ENCODE results near the gene MXRA5. TPM values are rescaled to one million over a fixed set of nuclear protein-coding genes. Genes with fewer than 3 reads are reported as not detected.
A peak's percentile ranks its signal among the peaks of the same experiment; 100 is the strongest.
"Not testable (repeated sequence)": the region's sequence is repeated elsewhere in the genome, so short reads cannot be mapped to it uniquely, and the experiment has no call there.

The MXRA5 gene
- total RNA-seq, 1 donor from 2014 or later, result 188 TPM

DNA sequence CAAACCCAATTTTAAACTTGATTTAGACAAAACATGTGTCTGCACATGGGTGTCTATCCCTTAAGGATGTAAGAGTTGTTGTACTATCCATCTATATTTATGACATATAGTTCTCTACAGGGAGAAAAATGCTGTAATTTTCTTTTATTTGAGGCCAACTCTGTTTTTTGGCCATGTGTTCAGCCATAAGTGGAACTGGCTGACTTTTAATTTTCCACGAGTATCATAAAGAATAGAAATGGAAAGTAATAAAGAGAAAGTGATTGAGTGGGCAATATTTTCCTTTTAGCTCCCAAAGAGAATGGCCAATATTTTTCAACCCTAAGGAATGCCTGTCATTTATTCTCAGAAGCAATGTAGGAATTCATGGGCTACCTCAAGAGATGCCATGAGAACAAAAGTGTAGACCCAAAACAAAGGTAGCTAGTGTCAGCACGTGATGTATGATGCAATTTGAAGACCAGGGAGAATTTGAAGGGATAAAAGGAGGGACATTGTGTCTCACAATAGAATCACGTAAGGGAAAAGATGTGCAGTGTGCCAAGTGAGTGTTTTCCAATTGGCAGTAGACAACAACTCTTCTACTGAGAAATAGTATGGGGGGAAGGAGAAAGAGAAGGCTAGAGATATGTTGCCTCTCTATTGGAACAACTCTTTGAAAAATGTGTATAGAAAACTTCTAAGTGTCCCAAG, 27.8 kb upstream of the MXRA5 start:
- no peak overlapping the region for H3K27ac Mint-ChIP-seq (ENCODE audit: unreplicated experiment)
- H3K4me3 Mint-ChIP-seq (ENCODE audit: unreplicated experiment), result no peak overlapping the region
- no peaks in the 10 kb centered on the region for H3K9me3 Mint-ChIP-seq (ENCODE audit: unreplicated experiment)
- TF ChIP-seq, protein P1, sequence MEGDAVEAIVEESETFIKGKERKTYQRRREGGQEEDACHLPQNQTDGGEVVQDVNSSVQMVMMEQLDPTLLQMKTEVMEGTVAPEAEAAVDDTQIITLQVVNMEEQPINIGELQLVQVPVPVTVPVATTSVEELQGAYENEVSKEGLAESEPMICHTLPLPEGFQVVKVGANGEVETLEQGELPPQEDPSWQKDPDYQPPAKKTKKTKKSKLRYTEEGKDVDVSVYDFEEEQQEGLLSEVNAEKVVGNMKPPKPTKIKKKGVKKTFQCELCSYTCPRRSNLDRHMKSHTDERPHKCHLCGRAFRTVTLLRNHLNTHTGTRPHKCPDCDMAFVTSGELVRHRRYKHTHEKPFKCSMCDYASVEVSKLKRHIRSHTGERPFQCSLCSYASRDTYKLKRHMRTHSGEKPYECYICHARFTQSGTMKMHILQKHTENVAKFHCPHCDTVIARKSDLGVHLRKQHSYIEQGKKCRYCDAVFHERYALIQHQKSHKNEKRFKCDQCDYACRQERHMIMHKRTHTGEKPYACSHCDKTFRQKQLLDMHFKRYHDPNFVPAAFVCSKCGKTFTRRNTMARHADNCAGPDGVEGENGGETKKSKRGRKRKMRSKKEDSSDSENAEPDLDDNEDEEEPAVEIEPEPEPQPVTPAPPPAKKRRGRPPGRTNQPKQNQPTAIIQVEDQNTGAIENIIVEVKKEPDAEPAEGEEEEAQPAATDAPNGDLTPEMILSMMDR (IDR thresholded peaks at IDR 0.05), result no peak
- no peak for DNase-seq (ENCODE audit: extremely low spot score, unreplicated experiment)
- no peaks in the 10 kb centered on the region for H3K36me3 Mint-ChIP-seq (ENCODE audit: unreplicated experiment)
- H3K27me3 Mint-ChIP-seq (ENCODE audit: unreplicated experiment), result no peaks in the 10 kb centered on the region
- H3K4me1 Mint-ChIP-seq (ENCODE audit: unreplicated experiment), result peaks cover 21% of the 10 kb centered on the region

DNA sequence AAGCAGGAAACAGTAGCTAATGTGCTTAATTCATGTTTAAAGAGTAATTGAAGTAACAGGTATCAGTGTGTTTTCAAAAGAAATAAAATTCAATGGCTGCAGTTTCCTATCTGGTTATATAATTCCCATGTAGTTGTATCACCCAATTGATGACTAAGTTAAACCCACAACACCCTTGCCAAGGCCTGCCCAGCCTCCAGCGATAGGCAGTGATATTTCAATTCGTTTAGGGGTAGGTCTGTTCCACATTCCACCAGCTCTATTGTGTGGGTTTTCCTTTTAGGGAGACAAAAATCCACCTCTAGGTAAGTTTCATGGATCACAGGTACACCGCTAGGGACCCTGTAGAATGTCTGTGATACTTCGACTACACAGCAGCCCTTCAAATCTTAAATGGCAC, 24.7 kb upstream of the MXRA5 start:
- no peak overlapping the region for H3K4me3 Mint-ChIP-seq (ENCODE audit: unreplicated experiment)
- no peaks in the 10 kb centered on the region for H3K27me3 Mint-ChIP-seq (ENCODE audit: unreplicated experiment)
- H3K27ac Mint-ChIP-seq (ENCODE audit: unreplicated experiment), result no peak overlapping the region
- peaks cover 4% of the 10 kb centered on the region for H3K4me1 Mint-ChIP-seq (ENCODE audit: unreplicated experiment)
- TF ChIP-seq, protein P1 (IDR thresholded peaks at IDR 0.05), result no peak
- no peaks in the 10 kb centered on the region for H3K9me3 Mint-ChIP-seq (ENCODE audit: unreplicated experiment)
- no peak for DNase-seq (ENCODE audit: extremely low spot score, unreplicated experiment)
- no peaks in the 10 kb centered on the region for H3K36me3 Mint-ChIP-seq (ENCODE audit: unreplicated experiment)

DNA sequence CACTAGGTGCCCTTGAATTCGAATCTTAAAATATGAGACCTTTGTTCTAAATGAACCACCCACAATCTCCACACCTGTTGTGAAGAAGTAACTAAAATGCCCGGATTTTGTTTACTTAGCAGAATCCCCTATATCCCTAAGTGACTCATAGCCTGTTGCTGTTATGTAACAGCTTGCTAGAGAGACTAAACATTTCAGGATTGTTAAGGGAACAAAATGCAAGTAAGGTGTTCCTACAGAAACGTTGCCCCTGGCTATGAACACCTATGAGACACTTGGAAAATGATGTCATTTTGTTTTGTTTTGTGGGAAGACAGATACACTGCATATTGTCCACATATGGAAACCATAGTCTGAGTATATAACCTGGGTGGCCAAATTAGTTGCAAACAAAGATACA, 24.2 kb upstream of the MXRA5 start:
- Mint-ChIP-seq H3K9me3 (ENCODE audit: unreplicated experiment) (no peaks in the 10 kb centered on the region), H3K27ac (ENCODE audit: unreplicated experiment) (no peak overlapping the region), H3K36me3 (ENCODE audit: unreplicated experiment) (no peaks in the 10 kb centered on the region), H3K27me3 (ENCODE audit: unreplicated experiment) (no peaks in the 10 kb centered on the region), H3K4me3 (ENCODE audit: unreplicated experiment) (no peak overlapping the region), H3K4me1 (ENCODE audit: unreplicated experiment) (peaks cover under 1% of the 10 kb centered on the region)
- DNase-seq (ENCODE audit: extremely low spot score, unreplicated experiment), result no peak
- TF ChIP-seq, protein P1 (IDR thresholded peaks at IDR 0.05), result no peak

DNA sequence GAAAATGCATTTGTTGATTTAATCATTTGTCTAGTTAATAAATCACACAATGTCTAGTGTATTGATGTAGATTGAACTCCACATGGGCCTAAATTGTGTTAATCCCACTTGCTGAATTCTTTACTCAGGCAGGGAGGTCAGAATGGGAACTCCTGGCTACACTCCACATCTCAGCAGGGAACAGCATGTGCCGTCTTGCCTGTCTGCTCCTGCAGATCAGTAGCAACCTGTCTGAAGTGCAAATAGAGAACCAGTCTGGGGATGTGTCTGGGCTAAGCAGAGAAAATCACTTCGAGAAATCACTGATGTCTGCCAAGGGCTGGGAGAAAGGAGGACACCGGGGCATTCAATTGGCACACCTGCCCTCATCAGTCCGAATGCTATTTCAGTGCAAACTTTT, 16.5 kb upstream of the MXRA5 start:
- Mint-ChIP-seq H3K36me3 (ENCODE audit: unreplicated experiment) (no peaks in the 10 kb centered on the region), H3K27me3 (ENCODE audit: unreplicated experiment) (no peaks in the 10 kb centered on the region), H3K27ac (ENCODE audit: unreplicated experiment) (no peak overlapping the region), H3K9me3 (ENCODE audit: unreplicated experiment) (no peaks in the 10 kb centered on the region), H3K4me3 (ENCODE audit: unreplicated experiment) (no peak overlapping the region), H3K4me1 (ENCODE audit: unreplicated experiment) (peaks cover 14% of the 10 kb centered on the region)
- TF ChIP-seq, protein P1 (IDR thresholded peaks at IDR 0.05), result no peak
- peak; percentile 49 for DNase-seq (ENCODE audit: extremely low spot score, unreplicated experiment)

DNA sequence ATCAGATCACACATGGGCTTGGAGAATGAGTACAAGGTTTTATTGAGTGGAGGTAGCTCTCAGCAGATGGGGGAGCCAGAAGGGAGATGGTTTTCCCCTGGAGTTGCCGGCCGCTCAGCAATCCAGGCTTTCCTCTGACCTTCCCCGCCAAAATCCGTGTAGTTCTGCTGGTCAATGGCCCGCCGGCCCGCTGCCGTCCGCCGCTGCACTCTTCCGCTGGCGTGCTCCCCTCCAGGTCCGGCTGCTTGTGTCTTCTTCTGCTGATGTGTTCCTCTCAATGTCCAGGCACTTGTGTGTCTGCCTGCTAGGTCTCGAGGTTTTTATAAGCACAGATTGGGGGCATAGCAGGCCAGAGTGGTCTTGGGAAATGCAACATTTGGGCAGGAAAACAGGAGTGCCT, 14.4 kb upstream of the MXRA5 start:
- DNase-seq (ENCODE audit: extremely low spot score, unreplicated experiment), result peak; percentile 78
- H3K4me1 Mint-ChIP-seq (ENCODE audit: unreplicated experiment), result peaks cover 14% of the 10 kb centered on the region
- no peaks in the 10 kb centered on the region for H3K27me3 Mint-ChIP-seq (ENCODE audit: unreplicated experiment)
- H3K9me3 Mint-ChIP-seq (ENCODE audit: unreplicated experiment), result no peaks in the 10 kb centered on the region
- H3K27ac Mint-ChIP-seq (ENCODE audit: unreplicated experiment), result no peak overlapping the region
- H3K4me3 Mint-ChIP-seq (ENCODE audit: unreplicated experiment), result no peak overlapping the region
- no peaks in the 10 kb centered on the region for H3K36me3 Mint-ChIP-seq (ENCODE audit: unreplicated experiment)
- TF ChIP-seq, protein P1 (IDR thresholded peaks at IDR 0.05), result no peak

DNA sequence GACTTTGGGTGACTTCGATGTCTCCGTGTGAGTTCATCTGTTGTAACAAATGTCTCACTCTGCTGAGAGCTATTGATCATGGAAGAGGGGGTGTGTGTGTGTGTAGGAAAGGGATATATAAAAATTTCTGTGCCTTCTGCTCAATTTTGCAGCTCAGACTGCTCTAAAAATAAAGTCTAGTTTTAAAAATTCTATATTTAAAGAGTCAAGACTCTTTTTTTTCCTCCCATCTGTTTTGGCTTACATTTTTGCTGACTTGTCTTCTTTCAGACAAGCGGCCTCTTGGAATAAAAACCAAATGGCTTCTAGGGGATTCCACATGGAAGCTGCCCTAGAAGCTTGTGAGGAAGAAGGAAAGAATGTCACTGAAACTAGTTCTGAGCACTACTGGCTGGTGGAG, 6.3 kb upstream of the MXRA5 start:
- Mint-ChIP-seq H3K27ac (ENCODE audit: unreplicated experiment) (peak overlapping the region; percentile 71), H3K4me1 (ENCODE audit: unreplicated experiment) (peaks cover 40% of the 10 kb centered on the region)
- H3K4me3 Mint-ChIP-seq (ENCODE audit: unreplicated experiment); DNase-seq (ENCODE audit: extremely low spot score, unreplicated experiment); H3K9me3 Mint-ChIP-seq (ENCODE audit: unreplicated experiment); H3K36me3 Mint-ChIP-seq (ENCODE audit: unreplicated experiment); H3K27me3 Mint-ChIP-seq (ENCODE audit: unreplicated experiment): not testable (repeated sequence)

All from osteocyte (in vitro differentiated cells).